RWPE1 (cell line): ENCODE measurements around the gene SLC16A8.
A peak's percentile ranks its signal among the peaks of the same experiment; 100 is the strongest.

Experiments
- CTCF ChIA-PET: fragments of 350-600 bp; sonication (Branson Sonifier 250); formaldehyde crosslinking; extraction: SDS; loops from one replicate; lab custom pipeline; 2021; lab: Yijun Ruan, JAX
- POLR2A ChIA-PET: fragments of 400-600 bp; formaldehyde crosslinking; extraction: SDS; loops from one replicate; lab custom pipeline; 2020; ENCODE audit warnings: antibody characterized with exemption; ENCODE audit not compliant: low non-redundant PET; lab: Yijun Ruan, JAX
- DNase-seq: peaks from one replicate; pipeline ENCODE4 v3.0.0; 2012; ENCODE audit warnings: low spot score
- H3K27ac ChIP-seq: fragments of 450-650 bp; 2 replicates; pipeline ENCODE4 v1.5.1; 2017
- TF ChIP-seq, protein P1 (sequence below): fragments of 450-650 bp; conservative IDR thresholded peaks from 2 replicates; pipeline ENCODE4 v1.5.1; 2017; ENCODE audit warnings: low read depth, mild to moderate bottlenecking

Gene SLC16A8

GRCh38 chr22:38072322-38073149 lies 11.4 kb downstream of the SLC16A8 start:
- TF ChIP-seq, protein P1, sequence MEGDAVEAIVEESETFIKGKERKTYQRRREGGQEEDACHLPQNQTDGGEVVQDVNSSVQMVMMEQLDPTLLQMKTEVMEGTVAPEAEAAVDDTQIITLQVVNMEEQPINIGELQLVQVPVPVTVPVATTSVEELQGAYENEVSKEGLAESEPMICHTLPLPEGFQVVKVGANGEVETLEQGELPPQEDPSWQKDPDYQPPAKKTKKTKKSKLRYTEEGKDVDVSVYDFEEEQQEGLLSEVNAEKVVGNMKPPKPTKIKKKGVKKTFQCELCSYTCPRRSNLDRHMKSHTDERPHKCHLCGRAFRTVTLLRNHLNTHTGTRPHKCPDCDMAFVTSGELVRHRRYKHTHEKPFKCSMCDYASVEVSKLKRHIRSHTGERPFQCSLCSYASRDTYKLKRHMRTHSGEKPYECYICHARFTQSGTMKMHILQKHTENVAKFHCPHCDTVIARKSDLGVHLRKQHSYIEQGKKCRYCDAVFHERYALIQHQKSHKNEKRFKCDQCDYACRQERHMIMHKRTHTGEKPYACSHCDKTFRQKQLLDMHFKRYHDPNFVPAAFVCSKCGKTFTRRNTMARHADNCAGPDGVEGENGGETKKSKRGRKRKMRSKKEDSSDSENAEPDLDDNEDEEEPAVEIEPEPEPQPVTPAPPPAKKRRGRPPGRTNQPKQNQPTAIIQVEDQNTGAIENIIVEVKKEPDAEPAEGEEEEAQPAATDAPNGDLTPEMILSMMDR, result no peak
- DNase-seq, result no peak
- POLR2A ChIA-PET, result interaction anchor here (0.6 kb wide), 2 partner anchors 41 to 612 kb away, joined by 7 to 11 read pairs; no protein-coding TSS in a partner anchor
- H3K27ac ChIP-seq, result peak overlapping the region; percentile 1; the same call in 1 of the 2 replicates
- CTCF ChIA-PET, result no interaction called here

GRCh38 chr22:38071421-38072321 lies 12.3 kb downstream of the SLC16A8 start:
- TF ChIP-seq, protein P1, result no peak
- peak overlapping the region; percentile 1; the same call in 1 of the 2 replicates for H3K27ac ChIP-seq
- DNase-seq, result no peak
- CTCF ChIA-PET, result no interaction called here
- POLR2A ChIA-PET, result interaction anchor here (0.6 kb wide), 2 partner anchors 42 to 613 kb away, joined by 7 to 11 read pairs; no protein-coding TSS in a partner anchor

- POLR2A ChIA-PET, result no interaction called here
- peak overlapping the region; percentile 23 for H3K27ac ChIP-seq
- TF ChIP-seq, protein P1, result no peak
- DNase-seq, result no peak
- CTCF ChIA-PET, result interaction anchor here (0.7 to 1.1 kb wide), 2 partner anchors 36 to 265 kb away, joined by 4 read pairs; no protein-coding TSS in a partner anchor
Observed at GRCh38 chr22:38070250-38070921, 13.6 kb downstream of the SLC16A8 start.

DNA sequence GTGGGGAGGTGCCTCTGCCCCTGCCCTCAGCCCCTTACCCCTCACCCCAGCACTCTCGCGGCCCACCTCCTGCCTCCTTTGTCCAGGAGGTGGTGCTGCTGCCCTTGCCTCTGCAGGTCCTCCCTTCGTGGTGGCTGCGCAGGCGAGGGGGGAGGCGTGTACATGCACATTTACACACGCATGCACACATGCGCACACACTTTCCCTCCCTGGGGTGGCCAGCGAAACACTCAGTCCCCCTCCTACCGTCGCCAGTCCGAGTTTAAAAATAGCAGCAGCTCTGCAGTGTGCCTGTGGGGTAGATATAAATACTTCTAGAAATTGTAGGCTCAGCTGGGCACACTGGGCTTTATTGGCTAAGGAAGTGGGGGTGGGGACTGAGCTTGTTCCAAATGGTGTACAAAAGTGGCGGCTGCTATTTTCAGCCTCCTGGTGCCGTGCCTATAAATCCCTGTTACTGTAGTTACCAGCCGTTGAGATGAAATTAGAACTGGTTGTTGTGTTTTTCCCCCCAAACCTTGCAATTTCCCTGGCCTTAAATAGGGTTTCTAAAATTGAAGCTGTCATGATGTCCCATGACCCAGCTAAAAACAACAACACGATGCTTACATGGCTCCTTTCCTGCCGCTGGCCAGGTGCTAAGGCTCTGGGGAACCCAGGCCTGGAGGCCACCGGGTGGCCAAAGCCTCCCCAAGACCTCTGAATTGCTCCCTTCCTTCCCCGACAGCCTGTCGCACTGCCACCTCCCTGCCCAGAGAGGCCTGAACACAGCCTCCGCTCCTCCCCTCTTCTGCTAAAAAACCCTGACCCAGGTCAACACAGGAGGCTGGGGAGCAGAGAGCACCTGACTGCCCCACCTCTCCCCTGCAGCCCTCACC lies 14.4 kb downstream of the SLC16A8 start:
- peak overlapping the region; percentile 23 for H3K27ac ChIP-seq
- TF ChIP-seq, protein P1, result peak; percentile 50
- CTCF ChIA-PET, result interaction anchor here (0.7 to 1.1 kb wide), 3 partner anchors 14 to 266 kb away, joined by 3 to 4 read pairs (median 4); no protein-coding TSS in a partner anchor
- POLR2A ChIA-PET, result no interaction called here
- no peak for DNase-seq

GRCh38 chr22:38068641-38069371 lies 15.2 kb downstream of the SLC16A8 start:
- no peak for DNase-seq
- ChIA-PET CTCF (interaction anchor here (0.5 to 1.0 kb wide), 2 partner anchors 15 to 45 kb away, joined by 3 read pairs; no protein-coding TSS in a partner anchor), POLR2A (no interaction called here)
- TF ChIP-seq, protein P1, result no peak
- H3K27ac ChIP-seq, result peak overlapping the region; percentile 15; the same call in 1 of the 2 replicates
